ENCODE data around the gene TAF11L10.
"Not testable (repeated sequence)": the region's sequence is repeated elsewhere in the genome, so short reads cannot be mapped to it uniquely, and the experiment has no call there.

The TAF11L10 gene

GRCh38 chr5:17597728-17598127 lies at the start of gene TAF11L10:
TAF11L10 (minus strand) TSS chr5:17597828.
- not testable (repeated sequence) for DNase-seq

- DNase-seq: no peak
Observed at GRCh38 chr5:17634160-17634559, 36.5 kb upstream of the TAF11L10 start, which contains the start of gene TAF11L14. TAF11L14 (plus strand) TSS chr5:17634460.

- not testable (repeated sequence) for DNase-seq
Observed at GRCh38 chr5:17631788-17632187, 34.2 kb upstream of the TAF11L10 start, which contains the start of gene TAF11L13. TAF11L13 (plus strand) TSS chr5:17632088.

- no peak for DNase-seq
Observed at GRCh38 chr5:17625686-17626085, 28.1 kb upstream of the TAF11L10 start.

GRCh38 chr5:17620627-17621026 lies 23.0 kb upstream of the TAF11L10 start:
- DNase-seq: no peak

GRCh38 chr5:17619354-17619753 lies 21.7 kb upstream of the TAF11L10 start:
- no peak for DNase-seq

- no peak for DNase-seq
Observed at GRCh38 chr5:17614872-17615605, 17.4 kb upstream of the TAF11L10 start.

GRCh38 chr5:17610092-17610491 lies 12.5 kb upstream of the TAF11L10 start, which contains the start of gene TAF11L12:
TAF11L12 (plus strand) TSS chr5:17610392.
- DNase-seq: not testable (repeated sequence)

GRCh38 chr5:17607461-17607860 lies 9.8 kb upstream of the TAF11L10 start:
- DNase-seq: not testable (repeated sequence)

- DNase-seq: no peak
Observed at GRCh38 chr5:17604951-17605350, 7.3 kb upstream of the TAF11L10 start.

- DNase-seq: not testable (repeated sequence)
Observed at GRCh38 chr5:17603880-17604279, 6.3 kb upstream of the TAF11L10 start, which contains the start of gene TAF11L11. TAF11L11 (plus strand) TSS chr5:17604183.

- not testable (repeated sequence) for DNase-seq
Observed at GRCh38 chr5:17594255-17594654, 3.4 kb downstream of the TAF11L10 start, which contains the start of gene TAF11L9. TAF11L9 (minus strand) TSS chr5:17594394.

GRCh38 chr5:17590860-17591259 lies 6.8 kb downstream of the TAF11L10 start, which contains the start of gene TAF11L8:
TAF11L8 (minus strand) TSS chr5:17590960.
- DNase-seq: not testable (repeated sequence)

GRCh38 chr5:17585658-17586057 lies 12.0 kb downstream of the TAF11L10 start, which contains the start of gene TAF11L7:
TAF11L7 (minus strand) TSS chr5:17585758.
- not testable (repeated sequence) for DNase-seq

Measured in activated effector memory CD4-positive, alpha-beta T cell treated with anti-CD3 and anti-CD28 coated beads, Interleukin-2, amount 50 U/mL, for 16 hours (primary cell).